GM19328 (cell line): Measurements from ENCODE around the gene NR3C2.
"Not testable (repeated sequence)": the region's sequence is repeated elsewhere in the genome, so short reads cannot be mapped to it uniquely, and the experiment has no call there.

Source experiments
- ATAC-seq: cut with Tn5 transposase; IDR thresholded peaks from one replicate; pipeline ENCODE4 v1.9.1; 2021; ENCODE audit warnings: mild to moderate bottlenecking, moderate library complexity; ENCODE audit not compliant: unreplicated experiment

NR3C2 gene

DNA sequence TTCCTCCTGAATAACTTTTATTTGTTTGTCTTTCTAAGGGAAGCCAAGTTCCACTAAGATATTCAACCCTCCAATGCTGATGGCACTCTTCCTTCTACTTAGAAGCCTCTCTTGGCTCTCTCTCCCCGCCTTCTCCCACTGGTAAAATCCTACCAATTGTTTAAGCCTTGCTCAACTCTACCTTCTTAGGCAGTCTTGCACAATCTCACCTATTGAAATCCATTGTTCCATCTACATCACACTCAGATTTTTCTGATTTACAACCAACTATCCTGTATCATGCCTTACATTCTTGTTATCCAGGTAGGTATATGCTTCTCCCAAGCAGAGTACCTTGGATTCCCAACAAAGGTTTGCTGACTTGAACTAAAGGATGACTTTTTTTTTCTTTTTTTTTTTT lies 69.1 kb downstream of the NR3C2 start:
- no peak for ATAC-seq

DNA sequence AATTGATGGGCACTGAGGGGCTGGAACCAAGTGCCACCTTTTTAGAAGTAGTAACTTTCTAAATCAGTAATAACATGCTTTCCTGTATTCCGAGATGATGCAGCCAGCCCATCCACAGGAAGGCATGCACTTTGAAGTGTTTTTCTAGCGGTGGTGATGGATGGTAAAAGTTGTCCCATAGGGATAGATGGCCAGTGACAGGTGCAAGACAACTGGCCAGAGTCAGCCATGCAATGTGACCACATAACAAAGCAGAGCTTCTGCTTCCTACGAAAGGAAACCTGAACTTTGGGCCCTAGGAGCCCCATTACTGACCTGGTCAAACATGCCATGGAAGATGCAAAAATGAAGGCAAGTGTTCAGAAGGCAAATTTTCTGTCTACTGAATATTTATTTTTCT lies 72.3 kb downstream of the NR3C2 start:
- no peak for ATAC-seq

- no peak for ATAC-seq
Measured at GRCh38 chr4:148367756-148368155, 74.5 kb downstream of the NR3C2 start.

DNA sequence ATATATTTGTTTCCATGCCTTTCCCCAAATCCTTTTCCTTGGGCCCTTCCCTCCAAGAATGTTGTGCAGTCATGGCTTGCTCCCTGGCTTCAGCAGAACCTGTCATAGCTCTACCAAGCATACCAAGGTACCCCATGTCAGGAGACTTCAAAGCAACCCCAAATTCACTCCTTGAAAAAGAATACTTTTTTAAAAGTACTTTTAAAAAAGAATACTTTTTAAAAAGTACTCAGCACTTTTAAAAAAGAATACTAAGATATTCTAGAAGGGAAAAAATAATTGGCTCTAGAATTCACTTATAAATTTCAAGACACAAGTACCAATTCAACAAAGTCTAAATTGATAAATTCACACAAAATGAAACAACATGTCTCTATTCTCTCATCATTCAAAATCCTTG lies 76.0 kb downstream of the NR3C2 start:
- ATAC-seq: no peak

DNA sequence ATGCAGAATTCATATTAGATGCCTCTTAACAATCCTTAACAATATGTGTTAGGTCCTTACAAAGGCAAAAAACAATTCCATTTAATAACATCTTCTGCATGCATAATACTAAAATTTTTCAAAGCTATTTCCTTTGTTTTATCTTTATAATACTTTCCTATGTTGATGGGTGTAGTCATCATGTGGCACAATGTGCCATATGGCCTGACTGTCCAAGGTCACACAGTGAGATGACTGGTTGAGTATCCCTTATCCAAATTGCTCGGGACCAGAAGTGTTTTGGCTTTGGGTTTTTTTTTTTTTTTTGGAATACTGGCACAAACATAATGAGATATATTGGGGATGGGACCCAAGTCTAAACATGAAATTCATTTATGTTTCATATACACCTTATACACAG lies 77.7 kb downstream of the NR3C2 start:
- ATAC-seq: no peak

DNA sequence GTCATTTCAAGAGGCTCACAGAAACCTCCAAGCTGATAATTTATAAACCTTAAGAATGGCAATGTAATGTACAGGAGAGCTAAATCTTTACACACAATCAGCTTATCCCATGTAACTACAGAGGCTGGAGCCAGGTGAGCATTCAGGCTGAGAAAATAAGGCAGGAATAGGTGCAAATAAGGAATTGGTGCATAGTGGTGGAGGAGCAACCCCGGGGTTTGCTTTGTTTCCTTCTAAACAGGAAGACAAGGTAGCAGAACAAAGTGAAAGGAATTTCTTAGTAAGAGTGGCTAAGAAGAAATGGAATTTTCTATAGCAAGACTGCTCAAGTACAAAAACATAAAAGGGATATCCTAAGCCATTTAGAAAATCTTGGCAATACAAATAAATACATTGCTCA lies 82.4 kb downstream of the NR3C2 start:
- ATAC-seq: no peak

DNA sequence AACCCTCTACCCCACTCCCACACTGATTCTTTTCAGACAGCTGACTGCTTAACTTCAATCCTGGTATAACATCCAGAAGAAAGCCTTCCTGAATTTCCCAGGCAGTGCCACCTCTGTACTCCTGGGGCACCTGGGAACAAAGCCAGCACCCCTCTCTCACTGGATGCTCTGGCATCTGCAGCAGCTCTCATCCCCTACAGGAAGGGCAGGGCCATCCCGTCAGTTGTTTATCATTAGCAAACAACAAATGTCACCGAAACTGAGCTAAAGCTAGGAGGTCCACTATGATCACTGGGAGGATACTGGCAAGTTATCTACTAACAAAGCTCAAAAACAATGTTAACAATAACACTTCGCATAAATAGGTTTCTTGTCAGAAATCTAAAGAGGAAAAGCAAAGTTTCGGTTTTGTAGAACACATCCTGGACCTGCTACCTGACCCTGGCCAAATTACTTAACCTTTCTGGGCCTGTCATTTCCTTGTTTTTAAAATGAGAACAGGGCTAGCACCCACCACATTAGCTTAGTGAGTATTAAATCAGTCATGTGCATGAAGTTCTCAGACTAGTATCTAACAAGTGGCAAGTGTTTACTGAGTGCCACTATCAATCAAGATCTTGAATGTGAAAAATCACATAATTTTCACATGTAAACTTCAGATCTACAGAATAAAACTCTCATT lies 86.6 kb downstream of the NR3C2 start:
- no peak for ATAC-seq

GRCh38 chr4:148354186-148354585 lies 88.0 kb downstream of the NR3C2 start:
- no peak for ATAC-seq

DNA sequence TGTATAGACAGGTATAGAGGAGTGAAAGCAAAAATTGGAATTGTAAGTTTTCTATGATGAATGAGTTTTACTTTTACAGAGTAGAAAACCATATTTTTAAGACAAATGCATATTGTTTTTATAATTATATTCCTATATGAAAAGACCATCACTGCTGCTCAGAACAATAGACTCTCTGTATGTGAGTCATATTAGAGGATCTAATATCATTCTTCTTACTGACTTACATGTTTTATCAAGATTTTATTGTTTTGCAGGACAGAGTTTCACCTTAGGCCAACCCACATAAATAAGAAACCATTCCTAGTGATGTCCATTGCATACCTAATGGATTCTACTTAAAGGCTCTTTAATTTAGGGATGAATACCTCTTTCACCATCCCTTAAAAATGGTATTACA lies 88.6 kb downstream of the NR3C2 start:
- ATAC-seq: no peak

GRCh38 chr4:148349153-148349552 lies 93.1 kb downstream of the NR3C2 start:
- ATAC-seq: no peak

DNA sequence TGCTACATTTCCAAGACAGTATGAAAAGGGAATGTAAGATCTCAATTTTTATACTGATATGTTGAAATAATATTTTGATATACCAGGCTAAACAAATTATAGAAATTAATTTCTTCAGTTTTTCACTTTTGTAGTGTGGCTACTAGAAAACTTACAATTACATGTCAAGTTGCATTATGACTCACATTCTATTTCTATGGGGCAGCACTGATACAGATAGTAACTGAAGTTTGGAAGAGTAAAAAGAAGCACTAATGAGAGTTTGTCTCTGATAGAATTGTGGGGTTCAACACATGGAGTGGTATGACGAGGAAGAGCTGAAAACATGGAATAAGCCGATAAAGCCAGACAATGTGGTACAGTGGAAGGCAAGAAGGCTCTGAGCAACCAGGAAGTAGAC lies 95.6 kb downstream of the NR3C2 start:
- no peak for ATAC-seq

DNA sequence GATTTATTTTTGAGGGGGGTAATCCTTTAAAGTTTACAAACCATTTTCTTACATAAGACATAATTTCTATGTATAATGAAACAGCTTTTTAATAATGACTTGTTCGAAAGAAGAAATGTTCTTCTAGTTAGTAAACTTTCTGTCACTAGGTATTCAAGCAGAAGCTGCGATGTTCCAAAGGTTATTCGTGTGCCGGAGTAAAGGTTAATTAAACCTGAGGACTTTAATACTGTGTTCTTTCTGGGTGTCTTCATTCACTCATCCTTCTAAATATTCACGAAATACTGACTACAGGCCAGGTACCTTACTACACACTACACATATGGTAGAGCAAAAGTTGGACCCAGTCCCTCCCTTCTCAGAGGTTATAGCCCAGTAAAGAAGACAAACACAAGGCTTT lies 96.7 kb downstream of the NR3C2 start:
- ATAC-seq: no peak

- ATAC-seq: no peak
Measured at GRCh38 chr4:148344941-148345340, 97.3 kb downstream of the NR3C2 start.

DNA sequence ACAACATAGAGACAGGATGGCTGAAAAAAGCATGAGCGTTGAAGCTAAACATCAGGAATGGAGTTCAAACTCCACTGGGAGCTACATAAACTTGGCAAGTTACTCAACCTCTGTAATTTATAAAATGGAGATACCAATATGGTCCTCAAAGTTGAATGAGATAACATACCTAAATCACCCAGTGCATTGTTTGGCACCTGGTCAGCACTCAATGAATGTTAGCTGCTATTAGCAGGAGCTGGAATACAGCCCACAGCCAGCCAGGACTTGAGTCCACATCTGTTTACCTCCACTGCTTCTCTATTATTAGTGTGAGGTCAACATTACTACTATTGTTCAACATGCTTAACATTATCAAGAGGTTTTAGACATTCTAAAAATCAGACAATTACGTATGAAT lies 97.9 kb downstream of the NR3C2 start:
- no peak for ATAC-seq

GRCh38 chr4:148341980-148342800 lies 100.0 kb downstream of the NR3C2 start:
- no peak for ATAC-seq

DNA sequence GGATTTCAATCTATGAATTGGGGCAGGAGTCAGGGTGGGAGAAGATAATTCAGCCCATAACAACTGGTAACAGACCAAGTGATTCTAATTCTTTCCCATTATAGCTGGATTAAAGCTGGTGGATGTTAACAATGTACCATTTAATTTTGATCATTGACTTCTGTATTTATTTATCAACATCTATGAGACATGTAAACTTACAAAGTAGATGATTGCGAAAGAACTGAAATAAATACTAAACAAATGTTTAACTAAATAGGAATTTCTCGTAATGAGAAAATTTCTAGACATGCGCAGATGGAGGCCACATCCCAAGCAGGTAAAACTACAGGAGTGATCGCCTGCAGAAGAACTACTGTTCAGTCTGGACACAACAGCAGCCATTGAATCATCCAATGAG lies 107.1 kb downstream of the NR3C2 start:
- ATAC-seq: no peak

DNA sequence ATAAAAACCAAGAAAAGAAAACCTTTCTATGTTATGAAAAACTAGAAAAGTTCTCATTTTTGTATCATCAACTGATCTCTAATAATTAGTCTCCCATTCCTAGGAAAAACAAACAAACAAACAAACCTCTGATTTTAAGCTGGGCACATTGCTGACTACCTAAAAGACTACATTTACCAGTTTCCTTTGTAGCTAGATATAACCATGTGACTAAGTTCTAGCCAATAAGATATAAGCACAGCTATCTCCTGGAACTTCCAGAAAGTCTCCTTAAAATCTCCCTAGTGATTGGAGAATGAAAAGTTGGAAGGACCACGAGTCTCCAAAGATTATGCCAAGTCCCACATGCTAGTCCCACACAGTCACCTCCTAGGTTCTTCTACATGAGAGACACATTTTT lies 108.9 kb downstream of the NR3C2 start:
- no peak for ATAC-seq

GRCh38 chr4:148332486-148332885 lies 109.7 kb downstream of the NR3C2 start:
- ATAC-seq: no peak

DNA sequence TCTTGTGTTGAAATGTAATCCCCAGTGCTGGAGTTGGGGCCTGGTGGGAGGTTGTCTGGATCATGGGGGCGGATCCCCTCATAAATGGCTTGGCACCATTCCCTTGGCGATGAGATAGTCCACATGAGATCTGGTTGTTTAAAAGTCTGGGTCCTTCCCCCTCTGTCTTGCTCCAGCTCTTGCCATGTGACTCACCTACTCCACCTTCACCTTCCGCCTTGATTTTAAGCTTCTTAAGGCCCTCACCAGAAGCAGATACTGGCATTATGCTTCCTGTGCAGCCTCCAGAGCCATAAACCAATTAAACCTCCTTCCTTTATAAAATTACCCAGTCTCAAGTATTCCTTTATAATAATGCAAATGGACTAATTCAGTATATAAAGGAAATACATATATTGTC lies 111.5 kb downstream of the NR3C2 start:
- ATAC-seq: no peak

DNA sequence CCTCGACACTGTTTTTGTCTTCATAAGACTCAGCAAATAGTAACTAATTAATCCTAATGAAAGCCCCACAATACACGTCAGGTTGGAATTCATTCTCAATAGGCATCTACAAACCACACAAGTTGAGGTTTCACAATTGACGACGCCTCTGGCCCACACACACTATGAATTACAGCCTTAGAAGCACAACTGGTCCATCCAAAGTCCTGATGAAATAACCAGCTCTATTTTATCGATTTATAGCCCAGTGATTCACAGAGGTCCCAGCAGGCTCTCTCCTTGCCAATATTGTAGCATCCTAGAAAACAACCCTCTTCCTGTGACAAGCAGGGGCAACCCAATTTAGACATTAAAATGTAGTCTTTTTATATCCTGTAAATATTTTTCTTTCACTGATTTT lies 112.1 kb downstream of the NR3C2 start:
- no peak for ATAC-seq

GRCh38 chr4:148329751-148330150 lies 112.5 kb downstream of the NR3C2 start:
- no peak for ATAC-seq

- ATAC-seq: no peak
Measured at GRCh38 chr4:148327683-148328082, 114.5 kb downstream of the NR3C2 start.

DNA sequence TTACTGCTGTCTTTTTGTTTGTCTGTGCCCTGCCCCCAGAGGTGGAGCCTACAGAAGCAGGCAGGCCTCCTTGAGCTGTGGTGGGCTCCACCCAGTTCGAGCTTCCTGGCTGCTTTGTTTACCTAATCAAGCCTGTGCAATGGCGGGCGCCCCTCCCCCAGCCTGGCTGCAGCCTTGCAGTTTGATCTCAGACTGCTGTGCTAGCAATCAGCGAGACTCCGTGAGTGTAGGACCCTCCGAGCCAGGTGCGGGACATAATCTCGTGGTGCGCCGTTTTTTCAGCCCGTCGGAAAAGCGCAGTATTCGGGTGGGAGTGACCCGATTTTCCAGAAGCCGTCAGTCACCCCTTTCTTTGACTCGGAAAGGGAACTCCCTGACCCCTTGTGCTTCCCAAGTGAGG lies 118.9 kb downstream of the NR3C2 start:
- not testable (repeated sequence) for ATAC-seq
